Measurements from ENCODE around the gene SNX4.
"Not testable (repeated sequence)": the region's sequence is repeated elsewhere in the genome, so short reads cannot be mapped to it uniquely, and the experiment has no call there.

SNX4 gene

GRCh38 chr3:125462722-125463299, 57.2 kb downstream of the SNX4 start:
- DNase-seq (ENCODE audit: low spot score) = no peak

- no peak for DNase-seq (ENCODE audit: low spot score)
These were observed 58.1 kb downstream of the SNX4 start for GRCh38 chr3:125461896-125462295.

GRCh38 chr3:125460233-125460632, 59.8 kb downstream of the SNX4 start:
- no peak for DNase-seq (ENCODE audit: low spot score)

GRCh38 chr3:125443923-125444322, 76.1 kb downstream of the SNX4 start:
- DNase-seq (ENCODE audit: low spot score) = no peak

- no peak for DNase-seq (ENCODE audit: low spot score)
These were observed 77.5 kb downstream of the SNX4 start for GRCh38 chr3:125442506-125442905.

GRCh38 chr3:125440970-125441369, 79.0 kb downstream of the SNX4 start:
- DNase-seq (ENCODE audit: low spot score) = no peak

- DNase-seq (ENCODE audit: low spot score) = peak; percentile 39
These were observed 79.4 kb downstream of the SNX4 start for GRCh38 chr3:125440559-125440955.

GRCh38 chr3:125437631-125438435, 82.2 kb downstream of the SNX4 start:
- DNase-seq (ENCODE audit: low spot score) = peak; percentile 78

GRCh38 chr3:125436921-125437320, 83.1 kb downstream of the SNX4 start:
- DNase-seq (ENCODE audit: low spot score) = no peak

GRCh38 chr3:125435231-125435630, 84.8 kb downstream of the SNX4 start:
- no peak for DNase-seq (ENCODE audit: low spot score)

- no peak for DNase-seq (ENCODE audit: low spot score)
These were observed 85.4 kb downstream of the SNX4 start for GRCh38 chr3:125434582-125435011.

- peak; percentile 54 for DNase-seq (ENCODE audit: low spot score)
These were observed 86.4 kb downstream of the SNX4 start for GRCh38 chr3:125433611-125434041.

- DNase-seq (ENCODE audit: low spot score) = peak; percentile 75
These were observed 86.9 kb downstream of the SNX4 start for GRCh38 chr3:125433091-125433534.

GRCh38 chr3:125431912-125432790, 87.9 kb downstream of the SNX4 start:
- peak; percentile 27 for DNase-seq (ENCODE audit: low spot score)

GRCh38 chr3:125431391-125431790, 88.6 kb downstream of the SNX4 start:
- DNase-seq (ENCODE audit: low spot score) = no peak

GRCh38 chr3:125428216-125428830, 91.7 kb downstream of the SNX4 start:
- DNase-seq (ENCODE audit: low spot score) = no peak

- DNase-seq (ENCODE audit: low spot score) = no peak
These were observed 101.7 kb downstream of the SNX4 start for GRCh38 chr3:125418306-125418705.

- DNase-seq (ENCODE audit: low spot score) = no peak
These were observed 103.8 kb downstream of the SNX4 start for GRCh38 chr3:125416235-125416634.

- no peak for DNase-seq (ENCODE audit: low spot score)
These were observed 105.3 kb downstream of the SNX4 start for GRCh38 chr3:125414669-125415068.

- DNase-seq (ENCODE audit: low spot score) = no peak
These were observed 109.1 kb downstream of the SNX4 start for GRCh38 chr3:125410922-125411321.

- no peak for DNase-seq (ENCODE audit: low spot score)
These were observed 113.9 kb downstream of the SNX4 start for GRCh38 chr3:125406070-125406469.

- DNase-seq (ENCODE audit: low spot score) = not testable (repeated sequence)
These were observed 114.5 kb downstream of the SNX4 start for GRCh38 chr3:125405515-125405914.

All from hematopoietic multipotent progenitor cell treated with erythropoietin and hydrocortisone succinate and interleukin-3 and kit ligand, for 17 days (in vitro differentiated cells).